Activated T-cell treated with anti-CD3 and anti-CD28 coated beads, Interleukin-2, amount 50 U/mL, for 24 hours (primary cell): ENCODE data around the gene RABEP1.

Source experiments
- DNase-seq: peaks from one replicate; pipeline ENCODE4 v3.0.0-alpha.2; 2020
- H3K27ac Mint-ChIP-seq: 2 replicates; pipeline ENCODE4 v1.8.0; 2020; ENCODE audit warnings: mild to moderate bottlenecking, mixed read lengths
- H3K27me3 Mint-ChIP-seq: 2 replicates; pipeline ENCODE4 v1.8.0; 2020; ENCODE audit warnings: mixed read lengths
- H3K36me3 Mint-ChIP-seq: 2 replicates; pipeline ENCODE4 v1.8.0; 2020; ENCODE audit warnings: low read depth, mixed read lengths
- H3K4me1 Mint-ChIP-seq: 2 replicates; pipeline ENCODE4 v1.8.0; 2020; ENCODE audit warnings: low read depth, mixed read lengths
- H3K4me3 Mint-ChIP-seq: 2 replicates; pipeline ENCODE4 v1.8.0; 2020; ENCODE audit warnings: mild to moderate bottlenecking, moderate library complexity, mixed read lengths
- H3K9me3 Mint-ChIP-seq: 2 replicates; pipeline ENCODE4 v1.8.0; 2020; ENCODE audit warnings: mixed read lengths

The RABEP1 gene

GRCh38 chr17:5257124-5257523 lies 25.0 kb upstream of the RABEP1 start:
- no peak for DNase-seq
- H3K9me3 Mint-ChIP-seq = no peaks in the 10 kb centered on the region
- peaks cover 10% of the 10 kb centered on the region for H3K4me1 Mint-ChIP-seq
- H3K27me3 Mint-ChIP-seq = no peaks in the 10 kb centered on the region
- no peak overlapping the region for H3K27ac Mint-ChIP-seq
- H3K36me3 Mint-ChIP-seq = no peaks in the 10 kb centered on the region
- no peak overlapping the region for H3K4me3 Mint-ChIP-seq

GRCh38 chr17:5260542-5260941 lies 21.5 kb upstream of the RABEP1 start:
- H3K9me3 Mint-ChIP-seq = no peaks in the 10 kb centered on the region
- no peak overlapping the region for H3K27ac Mint-ChIP-seq
- no peak for DNase-seq
- no peaks in the 10 kb centered on the region for H3K27me3 Mint-ChIP-seq
- H3K4me1 Mint-ChIP-seq = no peaks in the 10 kb centered on the region
- no peaks in the 10 kb centered on the region for H3K36me3 Mint-ChIP-seq
- H3K4me3 Mint-ChIP-seq = no peak overlapping the region

- Mint-ChIP-seq H3K27ac (no peak overlapping the region), H3K4me3 (no peak overlapping the region), H3K9me3 (no peaks in the 10 kb centered on the region), H3K27me3 (no peaks in the 10 kb centered on the region), H3K4me1 (no peaks in the 10 kb centered on the region), H3K36me3 (no peaks in the 10 kb centered on the region)
- DNase-seq = no peak
Observed at GRCh38 chr17:5262416-5262991, 19.6 kb upstream of the RABEP1 start.

GRCh38 chr17:5263441-5263840 lies 18.6 kb upstream of the RABEP1 start:
- Mint-ChIP-seq H3K4me1 (no peaks in the 10 kb centered on the region), H3K27ac (no peak overlapping the region), H3K9me3 (no peaks in the 10 kb centered on the region), H3K36me3 (no peaks in the 10 kb centered on the region), H3K4me3 (no peak overlapping the region), H3K27me3 (no peaks in the 10 kb centered on the region)
- DNase-seq = no peak

- H3K27me3 Mint-ChIP-seq = no peaks in the 10 kb centered on the region
- no peak for DNase-seq
- no peak overlapping the region for H3K27ac Mint-ChIP-seq
- H3K4me1 Mint-ChIP-seq = no peaks in the 10 kb centered on the region
- H3K36me3 Mint-ChIP-seq = no peaks in the 10 kb centered on the region
- H3K4me3 Mint-ChIP-seq = no peak overlapping the region
- no peaks in the 10 kb centered on the region for H3K9me3 Mint-ChIP-seq
Observed at GRCh38 chr17:5264893-5265292, 17.2 kb upstream of the RABEP1 start.

- Mint-ChIP-seq H3K9me3 (no peaks in the 10 kb centered on the region), H3K4me1 (peaks cover 14% of the 10 kb centered on the region), H3K27ac (no peak overlapping the region), H3K4me3 (no peak overlapping the region), H3K27me3 (no peaks in the 10 kb centered on the region), H3K36me3 (no peaks in the 10 kb centered on the region)
- DNase-seq = no peak
Observed at GRCh38 chr17:5269241-5269960, 12.7 kb upstream of the RABEP1 start.

- peak overlapping the region; percentile 43 for H3K4me3 Mint-ChIP-seq
- DNase-seq = no peak
- H3K4me1 Mint-ChIP-seq = peaks cover 14% of the 10 kb centered on the region
- no peaks in the 10 kb centered on the region for H3K27me3 Mint-ChIP-seq
- no peaks in the 10 kb centered on the region for H3K36me3 Mint-ChIP-seq
- H3K9me3 Mint-ChIP-seq = no peaks in the 10 kb centered on the region
- H3K27ac Mint-ChIP-seq = peak overlapping the region; percentile 24
Observed at GRCh38 chr17:5272322-5272721, 9.8 kb upstream of the RABEP1 start.

- Mint-ChIP-seq H3K4me1 (peaks cover 45% of the 10 kb centered on the region), H3K9me3 (no peaks in the 10 kb centered on the region), H3K36me3 (peaks cover 42% of the 10 kb centered on the region), H3K4me3 (peak overlapping the region; percentile 89), H3K27me3 (no peaks in the 10 kb centered on the region), H3K27ac (peak overlapping the region; percentile 94)
- DNase-seq = no peak
Observed at GRCh38 chr17:5282642-5283217, 646 bp downstream of the RABEP1 start.

- Mint-ChIP-seq H3K36me3 (peaks cover 47% of the 10 kb centered on the region), H3K27ac (peak overlapping the region; percentile 94), H3K27me3 (no peaks in the 10 kb centered on the region), H3K9me3 (no peaks in the 10 kb centered on the region), H3K4me3 (peak overlapping the region; percentile 89), H3K4me1 (peaks cover 54% of the 10 kb centered on the region)
- no peak for DNase-seq
Observed at GRCh38 chr17:5283571-5284315, 1.7 kb downstream of the RABEP1 start.

- H3K27me3 Mint-ChIP-seq = no peaks in the 10 kb centered on the region
- DNase-seq = no peak
- no peak overlapping the region for H3K27ac Mint-ChIP-seq
- peaks cover 49% of the 10 kb centered on the region for H3K36me3 Mint-ChIP-seq
- no peaks in the 10 kb centered on the region for H3K9me3 Mint-ChIP-seq
- H3K4me3 Mint-ChIP-seq = peak overlapping the region; percentile 89
- H3K4me1 Mint-ChIP-seq = peaks cover 60% of the 10 kb centered on the region
Observed at GRCh38 chr17:5284681-5285080, 2.6 kb downstream of the RABEP1 start.

- H3K36me3 Mint-ChIP-seq = peaks cover 59% of the 10 kb centered on the region
- H3K4me1 Mint-ChIP-seq = peaks cover 65% of the 10 kb centered on the region
- H3K27me3 Mint-ChIP-seq = no peaks in the 10 kb centered on the region
- H3K9me3 Mint-ChIP-seq = no peaks in the 10 kb centered on the region
- DNase-seq = no peak
- peak overlapping the region; percentile 47 for H3K27ac Mint-ChIP-seq
- H3K4me3 Mint-ChIP-seq = no peak overlapping the region
Observed at GRCh38 chr17:5286846-5287245, 4.8 kb downstream of the RABEP1 start.

- Mint-ChIP-seq H3K36me3 (peaks cover 39% of the 10 kb centered on the region), H3K27ac (peak overlapping the region; percentile 64), H3K27me3 (no peaks in the 10 kb centered on the region), H3K9me3 (no peaks in the 10 kb centered on the region), H3K4me3 (no peak overlapping the region), H3K4me1 (peaks cover 46% of the 10 kb centered on the region)
- DNase-seq = no peak
Observed at GRCh38 chr17:5291683-5292350, 9.7 kb downstream of the RABEP1 start.

- Mint-ChIP-seq H3K4me3 (no peak overlapping the region), H3K9me3 (no peaks in the 10 kb centered on the region), H3K27ac (peak overlapping the region; percentile 12), H3K4me1 (peaks cover 44% of the 10 kb centered on the region), H3K27me3 (no peaks in the 10 kb centered on the region), H3K36me3 (peaks cover 61% of the 10 kb centered on the region)
- DNase-seq = no peak
Observed at GRCh38 chr17:5297245-5297644, 15.2 kb downstream of the RABEP1 start.

GRCh38 chr17:5299383-5299782 lies 17.3 kb downstream of the RABEP1 start:
- Mint-ChIP-seq H3K4me3 (no peak overlapping the region), H3K36me3 (peaks cover 64% of the 10 kb centered on the region), H3K9me3 (no peaks in the 10 kb centered on the region), H3K27ac (no peak overlapping the region), H3K27me3 (no peaks in the 10 kb centered on the region), H3K4me1 (peaks cover 51% of the 10 kb centered on the region)
- no peak for DNase-seq
